K562 (cell line): Measurements from ENCODE around the gene CAPN8. TPM values are rescaled to one million over a fixed set of nuclear protein-coding genes. Genes with fewer than 3 reads are reported as not detected.

ENCODE experiments used
- ATAC-seq: fragments of 200-7000 bp; cut with Tn5 transposase; 3 replicates; pipeline ENCODE4 v1.9.1; 2020; ENCODE audit warnings: moderate library complexity
- BruUV-seq: library from RNA; stranded (reverse); fragments of 400-500 nt; replicated peaks from 2 replicates; lab custom pipeline; 2021; lab: Mats Ljungman, UMichigan
- CTCF ChIA-PET: fragments of 300-600 bp; formaldehyde crosslinking; extraction: SDS; loops from one replicate; lab custom pipeline; 2021; ENCODE audit warnings: low intra/inter-chr PET ratio; lab: Yijun Ruan, JAX
- POLR2A ChIA-PET: fragments of 300-600, 350-650 bp; sonication (Branson Sonifier 250); formaldehyde crosslinking; extraction: SDS; loops from one replicate; lab custom pipeline; 2021; ENCODE audit warnings: antibody characterized with exemption, inconsistent platforms; lab: Yijun Ruan, JAX
- DNase-seq, 4 experiments: peaks; one replicate each; pipeline versions ENCODE4 v3.0.0 to v3.0.0-alpha.2; 2011 to 2018; ENCODE audit warnings: low spot score in 3 of 4, mixed read lengths in 3 of 4; ENCODE audit errors: extremely low read depth in 1 of 4
- FAIRE-seq: peaks from 2 replicates; lab custom pipeline; 2011; peaks lifted over from hg19 to GRCh38; lab: Jason Lieb, UNC
- H2AFZ ChIP-seq: 2 replicates; pipeline ENCODE4 v1.6.0; 2011; ENCODE audit warnings: low read depth, low read length, control low read depth, inconsistent platforms
- H3K27ac ChIP-seq: fragments of 200-600 bp; 3 replicates; pipeline ENCODE4 v1.8.0; 2011; ENCODE audit warnings: low read depth, mild to moderate bottlenecking, control low read depth, inconsistent platforms, low read length, moderate library complexity, mixed read lengths; ENCODE audit errors: extremely low read depth
- H3K27me3 ChIP-seq, 2 experiments: fragments of 300-600 bp in 1 of 2; 2 replicates in 1 of 2; 3 replicates in 1 of 2; pipeline versions ENCODE4 v1.6.0 to v1.8.0; 2011; ENCODE audit warnings: inconsistent platforms in 2 of 2, low read length in 2 of 2, mild to moderate bottlenecking in 1 of 2, mixed read lengths in 1 of 2, moderate library complexity in 1 of 2; ENCODE audit not compliant: control insufficient read depth in 2 of 2, insufficient read depth in 2 of 2
- H3K36me3 ChIP-seq: fragments of 300-600 bp; 3 replicates; pipeline ENCODE4 v1.8.0; 2011; ENCODE audit warnings: mild to moderate bottlenecking, low read length, inconsistent platforms; ENCODE audit not compliant: control insufficient read depth, insufficient read depth
- H3K4me1 ChIP-seq, 2 experiments: fragments of 200-600 bp in 1 of 2; replicated peaks in 1 of 2; 2 replicates in 1 of 2; 3 replicates in 1 of 2; pipeline versions ENCODE4 v1.5.1 to v1.8.0; 2011; ENCODE audit warnings: inconsistent platforms in 2 of 2, low read length in 2 of 2, mild to moderate bottlenecking in 1 of 2, mixed read lengths in 1 of 2, moderate library complexity in 1 of 2; ENCODE audit not compliant: control insufficient read depth in 2 of 2, insufficient read depth in 2 of 2
- H3K4me2 ChIP-seq: 2 replicates; pipeline ENCODE4 v1.6.1; 2011; ENCODE audit warnings: low read length, control low read depth, inconsistent platforms, mixed read lengths; ENCODE audit not compliant: insufficient read depth
- H3K4me3 ChIP-seq: fragments of 200-600 bp; sonication (generic), shearing (Covaris generic); 2 replicates; pipeline ENCODE4 v1.5.1; 2016; ENCODE audit warnings: control low read depth, inconsistent platforms
- H3K79me2 ChIP-seq: fragments of 200-600 bp; 3 replicates; pipeline ENCODE4 v1.8.0; 2011; ENCODE audit warnings: low read length, inconsistent platforms; ENCODE audit not compliant: control insufficient read depth, insufficient read depth
- H3K9ac ChIP-seq, 2 experiments: 2 replicates each; pipeline versions ENCODE4 v1.6.0 to v1.6.1; 2011; ENCODE audit warnings: low read depth in 2 of 2, low read length in 2 of 2, control low read depth in 1 of 2, inconsistent platforms in 1 of 2, mild to moderate bottlenecking in 1 of 2, mixed read lengths in 1 of 2; ENCODE audit not compliant: insufficient read depth in 1 of 2
- H3K9me1 ChIP-seq: one replicate; pipeline ENCODE4 v1.6.0; 2011; ENCODE audit warnings: inconsistent platforms, mild to moderate bottlenecking, low read length, moderate library complexity; ENCODE audit not compliant: control insufficient read depth, insufficient read depth
- H3K9me3 ChIP-seq: replicated peaks from 2 replicates; pipeline ENCODE4 v1.5.1; 2011; ENCODE audit warnings: low read depth, low read length, inconsistent platforms; ENCODE audit not compliant: control insufficient read depth, insufficient read depth
- H4K20me1 ChIP-seq: replicated peaks from 2 replicates; pipeline ENCODE4 v1.6.1; 2011; ENCODE audit warnings: low read length, inconsistent platforms, mixed read lengths; ENCODE audit not compliant: control insufficient read depth, insufficient read depth
- BRD9 ChIP-seq: fragments of 450-650 bp; IDR thresholded peaks from 2 replicates; pipeline ENCODE4 v1.6.1; 2018; ENCODE audit warnings: low read depth; ENCODE audit not compliant: partially characterized antibody
- CBX1 ChIP-seq: sonication (generic); IDR thresholded peaks from 2 replicates; pipeline ENCODE4 v1.6.1; 2016; ENCODE audit warnings: antibody characterized with exemption, low read depth, mild to moderate bottlenecking
- ELF1 ChIP-seq: fragments of 200-800 bp; sonication (Bioruptor generic); IDR thresholded peaks from 2 replicates; pipeline ENCODE4 v1.6.1; 2016; ENCODE audit warnings: missing genetic modification characterization, missing compliant biosample characterization
- GATA2 ChIP-seq: sonication (generic); formaldehyde crosslinking; IDR thresholded peaks from 2 replicates; pipeline ENCODE4 v1.4.0; 2020; ENCODE audit warnings: mild to moderate bottlenecking, missing genetic modification reagents
- MCM7 ChIP-seq, 2 experiments: fragments of 450-650 bp; IDR thresholded peaks; 2 replicates each; pipeline ENCODE4 v1.6.1; 2016 to 2018
- MEIS2 ChIP-seq: fragments of 450-650 bp; IDR thresholded peaks from 2 replicates; pipeline ENCODE4 v1.6.1; 2014; ENCODE audit warnings: mild to moderate bottlenecking; ENCODE audit not compliant: partially characterized antibody
- SIX5 ChIP-seq, 2 experiments: IDR thresholded peaks; 2 replicates each; pipeline ENCODE4 v1.6.1; 2011; ENCODE audit warnings: low read length in 2 of 2, borderline replicate concordance in 1 of 2, low read depth in 1 of 2, mild to moderate bottlenecking in 1 of 2, moderate library complexity in 1 of 2; ENCODE audit not compliant: insufficient read depth in 1 of 2
- ZBTB7A ChIP-seq: IDR thresholded peaks from 2 replicates; pipeline ENCODE4 v1.6.1; 2011; ENCODE audit warnings: low read depth, mild to moderate bottlenecking, low read length, moderate library complexity, borderline replicate concordance; ENCODE audit not compliant: control insufficient read depth
- ZNF184 ChIP-seq: sonication (generic); formaldehyde crosslinking; IDR thresholded peaks from 2 replicates; pipeline ENCODE4 v1.5.0; 2020; ENCODE audit warnings: missing genetic modification reagents
- WGBS: fragments of 100-300 bp; shearing (Covaris generic); methylation state at CpG from one replicate; pipeline ENCODE4 v1.1.6; 2016; ENCODE audit warnings: low coverage, mixed read lengths; ENCODE audit not compliant: insufficient coverage; ENCODE audit errors: missing lambda C conversion rate; 5-methylcytosine and 5-hydroxymethylcytosine counted together
- in situ Hi-C: fragments of 300-500 bp; cut with MboI; formaldehyde crosslinking; loops from 4 replicates; pipeline ENCODE4 v1.15.0; 2018; ENCODE audit warnings: inconsistent platforms, mixed read lengths
- intact Hi-C: fragments of 100-400 bp; cut with micrococcal nuclease; formaldehyde crosslinking; loops from 2 replicates; pipeline ENCODE4 v1.14.2; 2022
- polyA plus RNA-seq, 8 experiments: library from polyadenylated mRNA; depleted of rRNA in 4 of 8; stranded (reverse) in 5 of 8; unstranded in 3 of 8; fragments of >200 nt; fragmentation: Nextera tagmentation in 2 of 8; fragmentation: Illumina TruSeq in 1 of 8; extraction: Ambion mirVana in 2 of 8; extraction: Trizol in 1 of 8; gene quantifications; 2 replicates each; pipeline versions ENCODE4 v1.2.1 to v1.2.3, GENCODE V29; 2011 to 2014; ENCODE audit warnings: inconsistent platforms in 1 of 8, missing spikeins in 1 of 8
- total RNA-seq, 7 experiments: library from RNA; depleted of rRNA in 6 of 7; stranded (reverse); fragments of >200 nt in 6 of 7; fragmentation: Illumina TruSeq in 2 of 7; extraction: Trizol in 2 of 7; gene quantifications; 2 replicates each; pipeline versions ENCODE4 v1.2.1 to v1.2.3, GENCODE V29; 2011 to 2021; ENCODE audit warnings: low replicate concordance in 1 of 7
- TF ChIP-seq, protein P1 (sequence below): fragments of 200-800 bp; sonication (Bioruptor generic); IDR thresholded peaks from 2 replicates; pipeline ENCODE4 v1.6.1; 2016; ENCODE audit warnings: missing genetic modification characterization, missing compliant biosample characterization

CAPN8 gene
- total and polyA plus RNA-seq, 9 of the 15 experiments (the other 6 are each of a cell fraction or from before 2014, with no cell fraction given) = 0.06 TPM; not detected in 8

DNA sequence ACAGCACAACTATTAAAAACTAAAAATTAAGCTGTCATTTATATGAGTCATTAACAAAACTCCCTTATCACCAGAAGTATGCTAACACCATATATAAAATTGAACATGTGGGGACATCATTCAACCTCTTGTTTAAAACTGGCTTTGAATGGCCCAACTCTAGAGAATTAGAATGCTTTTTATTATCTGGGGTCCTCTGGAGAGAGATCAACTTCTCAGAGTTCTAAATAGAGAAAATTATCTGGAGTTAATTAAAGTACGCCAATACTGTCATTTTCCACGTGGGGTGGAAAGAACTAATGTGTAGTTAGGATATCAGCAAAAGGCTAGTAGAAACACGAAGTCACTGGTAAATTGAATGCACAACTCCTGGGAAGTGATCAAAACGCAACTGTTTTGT is 25.6 kb upstream of the CAPN8 start:
- 22% methylated on average over 4 of the region's 4 CpGs for WGBS
- ATAC-seq = no peak

More for the DNA sequence above, 25.6 kb upstream of the CAPN8 start:
- H3K4me1 ChIP-seq = no peaks in the 10 kb centered on the region; a peak in 1 of 5 replicates
- TF ChIP-seq BRD9 (no peak), GATA2 (CRISPR knock-in tag) (no peak), MCM7 (IDR thresholded peaks at IDR 0.05) (no peak), ELF1 (no peak), ZNF184 (CRISPR knock-in tag) (no peak), CBX1 (no peak), ZBTB7A (no peak), SIX5 (IDR thresholded peaks at IDR 0.05; ENCODE audit: borderline replicate concordance in 1 of 2, insufficient read depth in 1 of 2, low read depth in 1 of 2, low read length in 2 of 2) (no peak), MEIS2 (no peak)
- TF ChIP-seq, protein P1, sequence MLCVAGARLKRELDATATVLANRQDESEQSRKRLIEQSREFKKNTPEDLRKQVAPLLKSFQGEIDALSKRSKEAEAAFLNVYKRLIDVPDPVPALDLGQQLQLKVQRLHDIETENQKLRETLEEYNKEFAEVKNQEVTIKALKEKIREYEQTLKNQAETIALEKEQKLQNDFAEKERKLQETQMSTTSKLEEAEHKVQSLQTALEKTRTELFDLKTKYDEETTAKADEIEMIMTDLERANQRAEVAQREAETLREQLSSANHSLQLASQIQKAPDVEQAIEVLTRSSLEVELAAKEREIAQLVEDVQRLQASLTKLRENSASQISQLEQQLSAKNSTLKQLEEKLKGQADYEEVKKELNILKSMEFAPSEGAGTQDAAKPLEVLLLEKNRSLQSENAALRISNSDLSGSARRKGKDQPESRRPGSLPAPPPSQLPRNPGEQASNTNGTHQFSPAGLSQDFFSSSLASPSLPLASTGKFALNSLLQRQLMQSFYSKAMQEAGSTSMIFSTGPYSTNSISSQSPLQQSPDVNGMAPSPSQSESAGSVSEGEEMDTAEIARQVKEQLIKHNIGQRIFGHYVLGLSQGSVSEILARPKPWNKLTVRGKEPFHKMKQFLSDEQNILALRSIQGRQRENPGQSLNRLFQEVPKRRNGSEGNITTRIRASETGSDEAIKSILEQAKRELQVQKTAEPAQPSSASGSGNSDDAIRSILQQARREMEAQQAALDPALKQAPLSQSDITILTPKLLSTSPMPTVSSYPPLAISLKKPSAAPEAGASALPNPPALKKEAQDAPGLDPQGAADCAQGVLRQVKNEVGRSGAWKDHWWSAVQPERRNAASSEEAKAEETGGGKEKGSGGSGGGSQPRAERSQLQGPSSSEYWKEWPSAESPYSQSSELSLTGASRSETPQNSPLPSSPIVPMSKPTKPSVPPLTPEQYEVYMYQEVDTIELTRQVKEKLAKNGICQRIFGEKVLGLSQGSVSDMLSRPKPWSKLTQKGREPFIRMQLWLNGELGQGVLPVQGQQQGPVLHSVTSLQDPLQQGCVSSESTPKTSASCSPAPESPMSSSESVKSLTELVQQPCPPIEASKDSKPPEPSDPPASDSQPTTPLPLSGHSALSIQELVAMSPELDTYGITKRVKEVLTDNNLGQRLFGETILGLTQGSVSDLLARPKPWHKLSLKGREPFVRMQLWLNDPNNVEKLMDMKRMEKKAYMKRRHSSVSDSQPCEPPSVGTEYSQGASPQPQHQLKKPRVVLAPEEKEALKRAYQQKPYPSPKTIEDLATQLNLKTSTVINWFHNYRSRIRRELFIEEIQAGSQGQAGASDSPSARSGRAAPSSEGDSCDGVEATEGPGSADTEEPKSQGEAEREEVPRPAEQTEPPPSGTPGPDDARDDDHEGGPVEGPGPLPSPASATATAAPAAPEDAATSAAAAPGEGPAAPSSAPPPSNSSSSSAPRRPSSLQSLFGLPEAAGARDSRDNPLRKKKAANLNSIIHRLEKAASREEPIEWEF (CRISPR knock-in tag) = no peak
- TF ChIP-seq, all 486 proteins: peak for 0
- Histone ChIP-seq H4K20me1 (no peaks in the 10 kb centered on the region), H3K4me3 (no peak overlapping the region), H3K9ac (no peak overlapping the region), H3K9me1 (no peaks in the 10 kb centered on the region), H3K27me3 (peaks cover 5 to 12% of the 10 kb centered on the region in 2 experiments; a peak in 3 of 5 replicates), H3K4me2 (no peak overlapping the region), H3K79me2 (no peaks in the 10 kb centered on the region), H3K36me3 (no peaks in the 10 kb centered on the region), H3K9me3 (no peaks in the 10 kb centered on the region), H3K27ac (no peak overlapping the region), H2AFZ (no peak overlapping the region)
- in situ Hi-C loops (loop anchor here (25.0 kb wide), 1 partner anchor 554 kb away; the partner anchor contains the start of gene TLR5), intact Hi-C loops (loop anchor here (10.0 kb wide), 1 partner anchor 534 kb away; no protein-coding TSS in a partner anchor)
- BruUV-seq = no TSS peak
- POLR2A ChIA-PET = interaction anchor here (1.3 kb wide), 1 partner anchor 50 kb away, joined by 3 read pairs; no protein-coding TSS in a partner anchor
- no peak for FAIRE-seq
- CTCF ChIA-PET = no interaction called here
- no peak for DNase-seq
